ENCODE measurements around the gene TMEM11. TPM values are rescaled to one million over a fixed set of nuclear protein-coding genes. Genes with fewer than 3 reads are reported as not detected.

The TMEM11 gene
- polyA plus RNA-seq, 3 donors = 25.7 to 68.1 (median 59.5) TPM

DNA sequence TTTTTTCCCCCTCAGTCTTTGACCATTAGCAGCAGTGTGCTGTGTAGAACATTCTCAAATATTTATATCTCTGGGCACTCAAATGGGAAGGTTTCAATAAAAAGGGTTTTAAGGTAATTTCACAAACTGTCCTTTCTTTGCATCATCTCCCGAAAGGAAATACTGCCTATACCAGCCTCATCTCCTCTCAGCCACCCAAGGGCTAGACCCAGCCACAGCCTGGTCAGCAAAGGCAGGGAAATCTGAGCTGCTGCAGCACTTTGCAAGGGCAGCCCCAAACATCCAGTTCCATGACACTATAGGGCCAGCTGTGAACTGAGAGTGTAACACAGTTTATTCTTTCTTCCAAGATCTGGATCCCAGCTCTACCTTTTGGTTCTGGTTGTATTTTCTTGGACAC is 28.9 kb downstream of the TMEM11 start:
- Mint-ChIP-seq H3K4me1 (peaks cover 8% of the 10 kb centered on the region), H3K9me3 (no peaks in the 10 kb centered on the region), H3K4me3 (no peak overlapping the region), H3K27ac (peak overlapping the region in 2 of 7 donors; percentile 2 to 23), H3K36me3 (peaks cover 59 to 82% of the 10 kb centered on the region in 2 donors), H3K27me3 (ENCODE audit: low read depth in 3 of 3) (no peaks in the 10 kb centered on the region)
- H3K4me2 ChIP-seq (replicated peaks; ENCODE audit: extremely low read depth, low read length, poor library complexity, severe bottlenecking) = no peak overlapping the region
- intact Hi-C loops (cut with micrococcal nuclease) = no loop called here
- H3K4me1 ChIP-seq (ENCODE audit: control insufficient read depth in 1 of 2, insufficient read depth in 2 of 2, low read length in 2 of 2) = peaks cover 9 to 10% of the 10 kb centered on the region in 2 donors
- H3K4me3 ChIP-seq (replicated peaks in 1 of 3; ENCODE audit: low read depth in 2 of 3, low read length in 3 of 3) = no peak overlapping the region
- no peaks in the 10 kb centered on the region for H4K20me1 ChIP-seq (ENCODE audit: insufficient read depth, low read length)
- TF ChIP-seq, protein P1, sequence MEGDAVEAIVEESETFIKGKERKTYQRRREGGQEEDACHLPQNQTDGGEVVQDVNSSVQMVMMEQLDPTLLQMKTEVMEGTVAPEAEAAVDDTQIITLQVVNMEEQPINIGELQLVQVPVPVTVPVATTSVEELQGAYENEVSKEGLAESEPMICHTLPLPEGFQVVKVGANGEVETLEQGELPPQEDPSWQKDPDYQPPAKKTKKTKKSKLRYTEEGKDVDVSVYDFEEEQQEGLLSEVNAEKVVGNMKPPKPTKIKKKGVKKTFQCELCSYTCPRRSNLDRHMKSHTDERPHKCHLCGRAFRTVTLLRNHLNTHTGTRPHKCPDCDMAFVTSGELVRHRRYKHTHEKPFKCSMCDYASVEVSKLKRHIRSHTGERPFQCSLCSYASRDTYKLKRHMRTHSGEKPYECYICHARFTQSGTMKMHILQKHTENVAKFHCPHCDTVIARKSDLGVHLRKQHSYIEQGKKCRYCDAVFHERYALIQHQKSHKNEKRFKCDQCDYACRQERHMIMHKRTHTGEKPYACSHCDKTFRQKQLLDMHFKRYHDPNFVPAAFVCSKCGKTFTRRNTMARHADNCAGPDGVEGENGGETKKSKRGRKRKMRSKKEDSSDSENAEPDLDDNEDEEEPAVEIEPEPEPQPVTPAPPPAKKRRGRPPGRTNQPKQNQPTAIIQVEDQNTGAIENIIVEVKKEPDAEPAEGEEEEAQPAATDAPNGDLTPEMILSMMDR (IDR thresholded peaks at IDR 0.05) = no peak
- H3K27ac ChIP-seq (ENCODE audit: low read depth in 1 of 2, low read length in 2 of 2) = peak overlapping the region in 1 of 2 donors; percentile 84
- WGBS (ENCODE audit: insufficient coverage) = no CpG with 5 or more reads among the region's 1 CpG
- no peak overlapping the region for H3K9ac ChIP-seq (ENCODE audit: insufficient read depth, low read length, poor library complexity, severe bottlenecking)
- H3K36me3 ChIP-seq (replicated peaks in 1 of 2; ENCODE audit: control insufficient read depth in 1 of 2, insufficient read depth in 2 of 2, low read length in 2 of 2) = peaks cover 43 to 65% of the 10 kb centered on the region in 2 donors
- no peaks in the 10 kb centered on the region for H3K79me2 ChIP-seq (ENCODE audit: insufficient read depth, low read length)
- H2AFZ ChIP-seq (ENCODE audit: insufficient read depth, low read depth, low read length, poor library complexity, severe bottlenecking) = no peak overlapping the region
- no peak for DNase-seq
- no peaks in the 10 kb centered on the region for H3K27me3 ChIP-seq (ENCODE audit: control insufficient read depth in 2 of 2, insufficient read depth in 2 of 2, low read length in 2 of 2)
- H3K9me3 ChIP-seq (replicated peaks in 1 of 2; ENCODE audit: control insufficient read depth in 1 of 2, insufficient read depth in 1 of 2, low read length in 2 of 2) = no peaks in the 10 kb centered on the region

DNA sequence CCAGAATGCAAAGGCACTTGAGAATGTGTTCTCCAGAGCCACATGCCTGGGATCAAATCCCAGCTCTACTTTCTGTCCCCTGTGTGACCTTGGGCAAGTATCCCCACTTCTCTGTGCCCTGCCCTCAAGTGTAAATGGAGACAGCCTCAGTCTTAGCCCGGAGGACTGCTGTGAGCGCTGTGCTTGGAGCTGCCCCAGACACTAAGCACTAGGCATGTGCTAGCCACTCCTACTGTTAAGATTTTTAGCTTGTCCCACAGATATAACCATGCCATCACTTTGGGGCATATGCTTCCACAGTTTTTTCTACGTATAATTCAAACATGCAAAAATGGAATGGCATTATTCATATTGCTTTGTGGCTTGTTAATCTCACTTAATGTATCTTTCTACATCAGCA is 29.4 kb downstream of the TMEM11 start:
- no peaks in the 10 kb centered on the region for H4K20me1 ChIP-seq (ENCODE audit: insufficient read depth, low read length)
- WGBS (ENCODE audit: insufficient coverage) = 100% methylated on average over 2 of the region's 3 CpGs
- DNase-seq = no peak
- H3K4me1 ChIP-seq (ENCODE audit: control insufficient read depth in 1 of 2, insufficient read depth in 2 of 2, low read length in 2 of 2) = peaks cover 9 to 10% of the 10 kb centered on the region in 2 donors
- H3K36me3 ChIP-seq (replicated peaks in 1 of 2; ENCODE audit: control insufficient read depth in 1 of 2, insufficient read depth in 2 of 2, low read length in 2 of 2) = peaks cover 45 to 65% of the 10 kb centered on the region in 2 donors
- H3K4me1 Mint-ChIP-seq = peaks cover 8% of the 10 kb centered on the region
- H3K4me3 ChIP-seq (replicated peaks in 1 of 3; ENCODE audit: low read depth in 2 of 3, low read length in 3 of 3) = no peak overlapping the region
- H3K27me3 Mint-ChIP-seq (ENCODE audit: low read depth in 3 of 3) = no peaks in the 10 kb centered on the region
- H3K27me3 ChIP-seq (ENCODE audit: control insufficient read depth in 2 of 2, insufficient read depth in 2 of 2, low read length in 2 of 2) = no peaks in the 10 kb centered on the region
- H3K9me3 ChIP-seq (replicated peaks in 1 of 2; ENCODE audit: control insufficient read depth in 1 of 2, insufficient read depth in 1 of 2, low read length in 2 of 2) = no peaks in the 10 kb centered on the region
- H3K79me2 ChIP-seq (ENCODE audit: insufficient read depth, low read length) = no peaks in the 10 kb centered on the region
- H2AFZ ChIP-seq (ENCODE audit: insufficient read depth, low read depth, low read length, poor library complexity, severe bottlenecking) = no peak overlapping the region
- H3K4me2 ChIP-seq (replicated peaks; ENCODE audit: extremely low read depth, low read length, poor library complexity, severe bottlenecking) = no peak overlapping the region
- H3K9ac ChIP-seq (ENCODE audit: insufficient read depth, low read length, poor library complexity, severe bottlenecking) = no peak overlapping the region
- H3K4me3 Mint-ChIP-seq = no peak overlapping the region
- TF ChIP-seq, protein P1 (IDR thresholded peaks at IDR 0.05) = no peak
- H3K36me3 Mint-ChIP-seq = peaks cover 57 to 82% of the 10 kb centered on the region in 2 donors
- H3K27ac Mint-ChIP-seq = peak overlapping the region in 1 of 7 donors; percentile 23
- H3K27ac ChIP-seq (ENCODE audit: low read depth in 1 of 2, low read length in 2 of 2) = peak overlapping the region in 1 of 2 donors; percentile 84
- intact Hi-C loops (cut with micrococcal nuclease) = no loop called here
- no peaks in the 10 kb centered on the region for H3K9me3 Mint-ChIP-seq

Measured in CD14-positive monocyte (primary cell).